Heart right ventricle (tissue), 16 donors: Measurements from ENCODE around the gene MPP3. TPM values are rescaled to one million over a fixed set of nuclear protein-coding genes. Genes with fewer than 3 reads are reported as not detected.
A peak's percentile ranks its signal among the peaks of the same experiment; 100 is the strongest.

Experiments used
- ATAC-seq, 8 donors: fragments of 200-7000 bp; cut with Tn5 transposase; one replicate each; pipeline ENCODE4 v1.9.1; 2020; ENCODE audit warnings: mild to moderate bottlenecking in 8 of 8, moderate library complexity in 8 of 8, moderate number of reproducible peaks in 1 of 8
- DNase-seq, 2 donors: peaks; one replicate each; pipeline ENCODE4 v3.0.0-alpha.2; 2020
- H3K27ac ChIP-seq, 10 donors: fragments of 200-600 bp; sonication (generic) in 2 of 10; one replicate each; pipeline versions ENCODE4 v1.5.0 to v1.8.0; 2020 to 2022; ENCODE audit warnings: mild to moderate bottlenecking in 3 of 10
- H3K27me3 ChIP-seq, 7 donors: fragments of 200-600 bp; one replicate each; pipeline ENCODE4 v1.8.0; 2021 to 2022; ENCODE audit warnings: mild to moderate bottlenecking in 2 of 7
- H3K36me3 ChIP-seq, 9 donors: fragments of 200-600 bp; sonication (generic) in 1 of 9; one replicate each; pipeline versions ENCODE4 v1.5.0 to v1.8.0; 2020 to 2022; ENCODE audit warnings: mild to moderate bottlenecking in 2 of 9
- H3K4me1 ChIP-seq, 9 donors: fragments of 200-600 bp; sonication (generic) in 1 of 9; one replicate each; pipeline versions ENCODE4 v1.5.0 to v1.8.0; 2020 to 2022; ENCODE audit warnings: mild to moderate bottlenecking in 4 of 9
- H3K4me3 ChIP-seq, 10 donors: fragments of 200-600 bp; sonication (generic) in 2 of 10; one replicate each; pipeline versions ENCODE4 v1.5.0 to v1.8.0; 2020 to 2022; ENCODE audit warnings: mild to moderate bottlenecking in 7 of 10, moderate library complexity in 2 of 10
- H3K9me3 ChIP-seq, 11 donors: fragments of 200-600 bp in 10 of 11; sonication (generic) in 2 of 11; one replicate each; pipeline versions ENCODE4 v1.5.0 to v1.8.0; 2013 to 2022; ENCODE audit warnings: mild to moderate bottlenecking in 2 of 11, control low read depth in 1 of 11, moderate library complexity in 1 of 11
- WGBS, 2 donors: extraction: QIAGEN DNeasy Blood & Tissue Kit; methylation state at CpG; one replicate each; pipeline ENCODE4 v1.1.7; 2013; ENCODE audit warnings: inconsistent platforms in 1 of 2; 5-methylcytosine and 5-hydroxymethylcytosine counted together
- intact Hi-C, 10 donors: fragments of 100-400 bp; cut with DNase I; formaldehyde crosslinking; loops; one replicate each; pipeline versions ENCODE4 v1.11.1 to v1.14.2; 2022
- polyA plus RNA-seq, 2 donors: library from polyadenylated mRNA; stranded (reverse); fragments of 200-250 nt; gene quantifications; one replicate each; pipeline ENCODE4 v1.2.3, GENCODE V29; 2013
- total RNA-seq, 10 donors: library from RNA; stranded (reverse); fragmentation: NEBNext Ultra II Directional in 3 of 10; extraction: Animal tissue kit (Norgen Biotek cat#: 25700) in 3 of 10; gene quantifications; one replicate each; pipeline versions ENCODE4 v1.2.1 to v1.2.4, GENCODE V29; 2021 to 2023
- TF ChIP-seq, protein P1 (sequence below), 9 donors: fragments of 200-600 bp; sonication (generic) in 2 of 9; IDR thresholded peaks; one replicate each; pipeline versions ENCODE4 v1.5.0 to v1.8.0; 2021 to 2022; ENCODE audit warnings: antibody characterized with exemption in 9 of 9, mild to moderate bottlenecking in 5 of 9, moderate library complexity in 1 of 9
- donor health status: Arrhythmogenic right ventricular cardiomyopathy.
- donor health status: ischemic (EF 13 %, LVEDD 7.1; RV severe dilation, severe dysfunction).
- donor health status: healthy with polysubstance abuse.
- donor health status: DM: no; HTN: yes; CAD: no.
- donor health status: DM: no; HTN: no; CAD: no.
- donor health status: ischemic (EF 25% LVEDD 6.9; RV normal size, moderate dysfunction).
- donor health status: ischemic (EF 25% LVEDD 5.7; RV mildly dilated, moderate dysfunction).
- donor health status: healthy.
- donor health status: DM: yes; HTN: yes; CAD: no.
- donor health status: Ischemic cardiomyopathy.
- donor health status: ischemic (EF 35%, LVEDD 5.7; RV mildly dilated, moderate dysfunction).
- donor health status: nonischemic (EF 11% LVEDD 7.7; RV severe dilation, severe dysfunction).
- donor health status: DM: yes; HTN: yes; CAD: no.
- donor health status: PGD.
- donor health status: ischemic (EF 29% LVEDD 5.4; RV normal size, mild dysfunction).
- donor health status: nonischemic (EF 23%, LVEDD 6.1; RV moderate dilation, normal function).

Gene MPP3
- total and polyA plus RNA-seq, 12 donors, result 16.6 to 90.1 (median 33.0) TPM

GRCh38 chr17:43827596-43827995 lies 5.3 kb downstream of the MPP3 start:
- WGBS, 2 donors, result 96 to 97% methylated on average over 9 of the region's 9 CpGs
- intact Hi-C loops, result no loop called here
- peak overlapping the region in 7 of 10 donors; percentile 3 to 83 (median 41) for H3K27ac ChIP-seq
- H3K9me3 ChIP-seq, result no peaks in the 10 kb centered on the region
- peaks cover 5 to 76% (median 38%) of the 10 kb centered on the region in 9 donors for H3K4me1 ChIP-seq
- DNase-seq (no peak), ATAC-seq (no peak)
- peaks cover 0 to 77% (median 23%) of the 10 kb centered on the region in 9 donors for H3K36me3 ChIP-seq
- H3K4me3 ChIP-seq, result no peak overlapping the region
- H3K27me3 ChIP-seq, result peaks cover 0 to 9% (median 0%) of the 10 kb centered on the region in 7 donors
- TF ChIP-seq, protein P1, sequence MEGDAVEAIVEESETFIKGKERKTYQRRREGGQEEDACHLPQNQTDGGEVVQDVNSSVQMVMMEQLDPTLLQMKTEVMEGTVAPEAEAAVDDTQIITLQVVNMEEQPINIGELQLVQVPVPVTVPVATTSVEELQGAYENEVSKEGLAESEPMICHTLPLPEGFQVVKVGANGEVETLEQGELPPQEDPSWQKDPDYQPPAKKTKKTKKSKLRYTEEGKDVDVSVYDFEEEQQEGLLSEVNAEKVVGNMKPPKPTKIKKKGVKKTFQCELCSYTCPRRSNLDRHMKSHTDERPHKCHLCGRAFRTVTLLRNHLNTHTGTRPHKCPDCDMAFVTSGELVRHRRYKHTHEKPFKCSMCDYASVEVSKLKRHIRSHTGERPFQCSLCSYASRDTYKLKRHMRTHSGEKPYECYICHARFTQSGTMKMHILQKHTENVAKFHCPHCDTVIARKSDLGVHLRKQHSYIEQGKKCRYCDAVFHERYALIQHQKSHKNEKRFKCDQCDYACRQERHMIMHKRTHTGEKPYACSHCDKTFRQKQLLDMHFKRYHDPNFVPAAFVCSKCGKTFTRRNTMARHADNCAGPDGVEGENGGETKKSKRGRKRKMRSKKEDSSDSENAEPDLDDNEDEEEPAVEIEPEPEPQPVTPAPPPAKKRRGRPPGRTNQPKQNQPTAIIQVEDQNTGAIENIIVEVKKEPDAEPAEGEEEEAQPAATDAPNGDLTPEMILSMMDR (IDR thresholded peaks at IDR 0.05), result no peak

DNA sequence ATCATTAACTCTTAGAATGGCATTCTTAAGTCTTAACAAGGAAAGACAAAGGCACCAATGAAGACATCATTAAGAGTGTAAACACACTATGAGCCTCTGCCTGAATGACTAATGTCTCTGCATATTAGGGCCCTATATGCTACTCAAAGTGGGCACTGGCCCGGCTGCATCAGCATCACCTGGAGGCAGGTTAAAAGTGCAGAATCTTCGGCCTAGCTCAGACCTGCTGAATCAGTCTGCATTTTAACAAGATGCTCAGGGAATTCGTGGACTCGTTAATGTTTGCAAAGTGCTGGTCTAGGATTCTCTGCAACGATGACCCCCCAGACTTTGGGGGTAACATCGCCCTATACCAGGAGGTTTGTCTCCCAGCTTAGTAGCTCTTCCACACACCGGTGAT lies 6.7 kb downstream of the MPP3 start:
- Histone ChIP-seq H3K4me1 (peaks cover 3 to 74% (median 35%) of the 10 kb centered on the region in 9 donors), H3K4me3 (no peak overlapping the region), H3K36me3 (peaks cover 0 to 87% (median 23%) of the 10 kb centered on the region in 9 donors), H3K9me3 (no peaks in the 10 kb centered on the region), H3K27ac (peak overlapping the region in 1 of 10 donors; percentile 83), H3K27me3 (no peaks in the 10 kb centered on the region)
- intact Hi-C loops, result no loop called here
- DNase-seq (no peak), ATAC-seq (no peak)
- TF ChIP-seq, protein P1 (IDR thresholded peaks at IDR 0.05), result no peak
- 95 to 97% methylated on average over 7 of the region's 7 CpGs for WGBS, 2 donors

DNA sequence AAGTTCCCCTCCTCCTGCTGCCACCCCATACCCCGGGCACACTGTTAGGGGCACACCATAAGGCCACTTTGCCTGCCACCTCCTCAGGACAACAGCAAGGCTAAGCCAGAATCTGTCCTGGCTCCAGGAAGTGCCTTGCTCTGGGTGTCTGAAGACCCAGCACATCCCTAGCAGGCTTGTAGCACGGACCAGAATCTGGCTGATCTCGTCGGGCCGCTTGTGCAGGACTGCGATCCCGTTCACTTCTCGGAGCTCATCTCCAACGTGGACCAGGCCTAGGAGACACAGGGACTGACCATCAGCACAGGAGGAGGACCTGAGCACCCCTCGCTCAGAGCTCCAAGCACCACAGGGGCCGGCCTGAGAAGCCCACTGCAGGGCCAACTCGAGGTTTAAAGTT lies 7.4 kb downstream of the MPP3 start:
- peaks cover 3 to 73% (median 32%) of the 10 kb centered on the region in 9 donors for H3K4me1 ChIP-seq
- H3K36me3 ChIP-seq, result peaks cover 0 to 91% (median 23%) of the 10 kb centered on the region in 9 donors
- TF ChIP-seq, protein P1 (IDR thresholded peaks at IDR 0.05), result no peak
- DNase-seq (no peak), ATAC-seq (no peak)
- no peaks in the 10 kb centered on the region for H3K9me3 ChIP-seq
- intact Hi-C loops, result no loop called here
- no peaks in the 10 kb centered on the region for H3K27me3 ChIP-seq
- no peak overlapping the region for H3K4me3 ChIP-seq
- 94 to 95% methylated on average over 12 of the region's 12 CpGs for WGBS, 2 donors
- peak overlapping the region in 9 of 10 donors; percentile 44 to 87 (median 81) for H3K27ac ChIP-seq

DNA sequence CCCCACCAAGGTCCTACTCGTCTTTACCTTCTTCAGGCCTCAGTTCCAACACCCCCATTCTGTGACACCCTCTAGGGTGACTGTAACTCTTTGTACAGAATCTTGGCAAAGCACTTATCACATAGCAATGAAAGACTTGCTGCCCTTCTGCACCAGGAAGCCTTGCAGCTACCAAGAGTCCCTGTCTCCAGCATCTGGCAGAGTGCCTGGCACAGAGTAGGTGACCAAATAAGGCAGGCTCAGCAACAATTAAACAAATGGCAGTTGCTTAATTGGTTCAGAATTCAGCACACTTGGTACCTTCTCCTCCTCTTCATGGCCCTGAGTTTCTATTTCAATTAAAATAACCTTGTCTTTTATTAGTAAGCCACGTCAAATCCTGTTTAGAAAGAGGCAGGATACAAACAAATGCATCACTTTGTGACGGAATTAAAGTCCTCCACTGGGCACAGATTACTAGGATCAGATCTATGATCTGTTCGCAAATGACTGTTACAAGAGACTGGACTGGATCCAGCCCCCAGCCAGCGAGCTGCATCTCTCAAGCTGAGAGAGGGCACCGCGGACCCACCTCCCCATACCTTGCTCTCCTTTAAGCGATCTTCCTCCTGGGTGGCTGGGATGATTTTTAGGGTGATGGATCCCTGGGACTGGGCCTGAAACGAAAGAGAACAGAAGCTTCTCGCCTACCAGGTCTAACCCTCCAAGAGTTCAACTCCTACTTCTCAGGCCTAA lies 9.4 kb downstream of the MPP3 start:
- Histone ChIP-seq H3K4me3 (no peak overlapping the region), H3K27ac (peak overlapping the region; percentile 31 to 90 (median 82)), H3K27me3 (no peaks in the 10 kb centered on the region), H3K9me3 (no peaks in the 10 kb centered on the region), H3K36me3 (peaks cover 0 to 88% (median 23%) of the 10 kb centered on the region in 9 donors), H3K4me1 (peaks cover 3 to 55% (median 23%) of the 10 kb centered on the region in 9 donors)
- intact Hi-C loops, result no loop called here
- ATAC-seq (peak; percentile 68 to 86 (median 82)), DNase-seq (peak; percentile 58 to 73)
- TF ChIP-seq, protein P1 (IDR thresholded peaks at IDR 0.05), result no peak
- 51 to 72% methylated on average over 10 of the region's 10 CpGs for WGBS, 2 donors
